HEK293 (cell line): ENCODE data around the gene INCA1.
A peak's percentile ranks its signal among the peaks of the same experiment; 100 is the strongest.

Experiments
- CTCF ChIA-PET: fragments of 350-600 bp; formaldehyde crosslinking; extraction: SDS; loops from one replicate; lab custom pipeline; 2021; ENCODE audit warnings: antibody characterized with exemption; lab: Yijun Ruan, JAX
- POLR2A ChIA-PET: fragments of 300-600 bp; formaldehyde crosslinking; extraction: SDS; loops from one replicate; lab custom pipeline; 2020; ENCODE audit warnings: antibody characterized with exemption, inconsistent platforms; lab: Yijun Ruan, JAX
- H3K27ac ChIP-seq: fragments of 200-500 bp; sonication (Bioruptor generic); 2 replicates; pipeline ENCODE4 v1.5.1; 2014; ENCODE audit warnings: low read depth, low read length, control low read depth, inconsistent platforms; ENCODE audit errors: extremely low read depth
- H3K36me3 ChIP-seq, 2 experiments: fragments of 200-500 bp in 1 of 2; sonication (Bioruptor generic) in 1 of 2; 1 replicate in 1 of 2; 2 replicates in 1 of 2; pipeline ENCODE4 v1.5.1; 2014 to 2017; ENCODE audit warnings: inconsistent platforms in 2 of 2, low read length in 2 of 2; ENCODE audit not compliant: control insufficient read depth in 2 of 2, insufficient read depth in 1 of 2
- H3K4me1 ChIP-seq: fragments of 200-500 bp; sonication (Bioruptor generic); 2 replicates; pipeline ENCODE4 v1.5.1; 2014; ENCODE audit warnings: mild to moderate bottlenecking, low read length, inconsistent platforms; ENCODE audit not compliant: control insufficient read depth, insufficient read depth
- H3K4me3 ChIP-seq: 2 replicates; pipeline ENCODE4 v1.5.1; 2011; ENCODE audit warnings: low read depth, mild to moderate bottlenecking, control low read depth, low read length, moderate library complexity
- H3K9me3 ChIP-seq: fragments of 200-500 bp; sonication (Bioruptor generic); 2 replicates; pipeline ENCODE4 v1.5.1; 2014; ENCODE audit warnings: low read depth, low read length, inconsistent platforms; ENCODE audit not compliant: control insufficient read depth, insufficient read depth
- BCL6B ChIP-seq: fragments of 450-650 bp; formaldehyde crosslinking; IDR thresholded peaks from 2 replicates; pipeline ENCODE4 v1.5.1; 2017; ENCODE audit warnings: missing biosample characterization, missing genetic modification characterization
- FEZF1 ChIP-seq: fragments of 450-650 bp; formaldehyde crosslinking; IDR thresholded peaks from 2 replicates; pipeline ENCODE4 v1.5.1; 2016; ENCODE audit warnings: missing biosample characterization, missing genetic modification characterization
- KLF17 ChIP-seq: fragments of 450-650 bp; formaldehyde crosslinking; IDR thresholded peaks from 2 replicates; pipeline ENCODE4 v1.5.1; 2016; ENCODE audit warnings: missing biosample characterization, missing genetic modification characterization
- PRDM1 ChIP-seq: fragments of 450-650 bp; formaldehyde crosslinking; IDR thresholded peaks from 2 replicates; pipeline ENCODE4; 2016; ENCODE audit warnings: missing biosample characterization, missing genetic modification characterization
- ZNF221 ChIP-seq: fragments of 450-650 bp; formaldehyde crosslinking; IDR thresholded peaks from 2 replicates; pipeline ENCODE4 v1.5.1; 2017; ENCODE audit warnings: missing biosample characterization, missing genetic modification characterization, borderline replicate concordance
- ZNF398 ChIP-seq: fragments of 450-650 bp; formaldehyde crosslinking; IDR thresholded peaks from 2 replicates; pipeline ENCODE4 v1.5.1; 2017; ENCODE audit warnings: missing biosample characterization, missing genetic modification characterization
- ZNF48 ChIP-seq: fragments of 450-650 bp; formaldehyde crosslinking; IDR thresholded peaks from 2 replicates; pipeline ENCODE4 v1.5.1; 2016; ENCODE audit warnings: missing biosample characterization, missing genetic modification characterization
- ZNF707 ChIP-seq: fragments of 450-650 bp; formaldehyde crosslinking; IDR thresholded peaks from 2 replicates; pipeline ENCODE4 v1.5.1; 2016; ENCODE audit warnings: missing biosample characterization, missing genetic modification characterization
- ZNF837 ChIP-seq: fragments of 450-650 bp; formaldehyde crosslinking; IDR thresholded peaks from 2 replicates; pipeline ENCODE4 v1.5.1; 2016; ENCODE audit warnings: missing biosample characterization, missing genetic modification characterization
- TF ChIP-seq, protein P1 (sequence below): fragments of 450-650 bp; formaldehyde crosslinking; optimal IDR thresholded peaks from 2 replicates; pipeline ENCODE3; 2016; ENCODE audit warnings: missing biosample characterization, mild to moderate bottlenecking, missing genetic modification characterization
- TF ChIP-seq, protein P2 (sequence below): fragments of 450-650 bp; formaldehyde crosslinking; IDR thresholded peaks from 2 replicates; pipeline ENCODE4 v1.5.1; 2016; ENCODE audit warnings: missing biosample characterization, missing genetic modification characterization
- TF ChIP-seq, protein P3 (sequence below): fragments of 450-650 bp; formaldehyde crosslinking; IDR thresholded peaks from 2 replicates; pipeline ENCODE4 v1.5.1; 2016; ENCODE audit warnings: missing biosample characterization, missing genetic modification characterization
- TF ChIP-seq, protein P4 (sequence below): fragments of 450-650 bp; formaldehyde crosslinking; IDR thresholded peaks from 2 replicates; pipeline ENCODE4 v1.5.1; 2016; ENCODE audit warnings: missing biosample characterization, missing genetic modification characterization

INCA1 gene

GRCh38 chr17:4960279-4960922 is 36.9 kb downstream of the INCA1 start:
- POLR2A ChIA-PET: interaction anchor here (1.0 kb wide), 1 partner anchor 12 kb away, joined by 3 read pairs; the partner anchor contains the start of gene PFN1
- H3K4me1 ChIP-seq: no peaks in the 10 kb centered on the region
- TF ChIP-seq, protein P1, sequence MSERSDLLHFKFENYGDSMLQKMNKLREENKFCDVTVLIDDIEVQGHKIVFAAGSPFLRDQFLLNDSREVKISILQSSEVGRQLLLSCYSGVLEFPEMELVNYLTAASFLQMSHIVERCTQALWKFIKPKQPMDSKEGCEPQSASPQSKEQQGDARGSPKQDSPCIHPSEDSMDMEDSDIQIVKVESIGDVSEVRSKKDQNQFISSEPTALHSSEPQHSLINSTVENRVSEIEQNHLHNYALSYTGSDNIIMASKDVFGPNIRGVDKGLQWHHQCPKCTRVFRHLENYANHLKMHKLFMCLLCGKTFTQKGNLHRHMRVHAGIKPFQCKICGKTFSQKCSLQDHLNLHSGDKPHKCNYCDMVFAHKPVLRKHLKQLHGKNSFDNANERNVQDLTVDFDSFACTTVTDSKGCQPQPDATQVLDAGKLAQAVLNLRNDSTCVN (tag by site-specific recombination): no peak
- TF ChIP-seq, protein P2, sequence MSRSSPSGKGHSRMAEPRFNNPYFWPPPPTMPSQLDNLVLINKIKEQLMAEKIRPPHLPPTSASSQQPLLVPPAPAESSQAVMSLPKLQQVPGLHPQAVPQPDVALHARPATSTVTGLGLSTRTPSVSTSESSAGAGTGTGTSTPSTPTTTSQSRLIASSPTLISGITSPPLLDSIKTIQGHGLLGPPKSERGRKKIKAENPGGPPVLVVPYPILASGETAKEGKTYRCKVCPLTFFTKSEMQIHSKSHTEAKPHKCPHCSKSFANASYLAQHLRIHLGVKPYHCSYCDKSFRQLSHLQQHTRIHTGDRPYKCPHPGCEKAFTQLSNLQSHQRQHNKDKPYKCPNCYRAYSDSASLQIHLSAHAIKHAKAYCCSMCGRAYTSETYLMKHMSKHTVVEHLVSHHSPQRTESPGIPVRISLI (tag by site-specific recombination): no peak
- TF ChIP-seq, protein P3, sequence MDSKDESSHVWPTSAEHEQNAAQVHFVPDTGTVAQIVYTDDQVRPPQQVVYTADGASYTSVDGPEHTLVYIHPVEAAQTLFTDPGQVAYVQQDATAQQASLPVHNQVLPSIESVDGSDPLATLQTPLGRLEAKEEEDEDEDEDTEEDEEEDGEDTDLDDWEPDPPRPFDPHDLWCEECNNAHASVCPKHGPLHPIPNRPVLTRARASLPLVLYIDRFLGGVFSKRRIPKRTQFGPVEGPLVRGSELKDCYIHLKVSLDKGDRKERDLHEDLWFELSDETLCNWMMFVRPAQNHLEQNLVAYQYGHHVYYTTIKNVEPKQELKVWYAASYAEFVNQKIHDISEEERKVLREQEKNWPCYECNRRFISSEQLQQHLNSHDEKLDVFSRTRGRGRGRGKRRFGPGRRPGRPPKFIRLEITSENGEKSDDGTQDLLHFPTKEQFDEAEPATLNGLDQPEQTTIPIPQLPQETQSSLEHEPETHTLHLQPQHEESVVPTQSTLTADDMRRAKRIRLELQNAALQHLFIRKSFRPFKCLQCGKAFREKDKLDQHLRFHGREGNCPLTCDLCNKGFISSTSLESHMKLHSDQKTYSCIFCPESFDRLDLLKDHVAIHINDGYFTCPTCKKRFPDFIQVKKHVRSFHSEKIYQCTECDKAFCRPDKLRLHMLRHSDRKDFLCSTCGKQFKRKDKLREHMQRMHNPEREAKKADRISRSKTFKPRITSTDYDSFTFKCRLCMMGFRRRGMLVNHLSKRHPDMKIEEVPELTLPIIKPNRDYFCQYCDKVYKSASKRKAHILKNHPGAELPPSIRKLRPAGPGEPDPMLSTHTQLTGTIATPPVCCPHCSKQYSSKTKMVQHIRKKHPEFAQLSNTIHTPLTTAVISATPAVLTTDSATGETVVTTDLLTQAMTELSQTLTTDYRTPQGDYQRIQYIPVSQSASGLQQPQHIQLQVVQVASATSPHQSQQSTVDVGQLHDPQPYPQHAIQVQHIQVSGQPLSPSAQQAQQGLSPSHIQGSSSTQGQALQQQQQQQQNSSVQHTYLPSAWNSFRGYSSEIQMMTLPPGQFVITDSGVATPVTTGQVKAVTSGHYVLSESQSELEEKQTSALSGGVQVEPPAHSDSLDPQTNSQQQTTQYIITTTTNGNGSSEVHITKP (tag by site-specific recombination): 0 out of 2 replicates have a peak, but pooled peaks have one; percentile 11
- TF ChIP-seq ZNF707 (tag by site-specific recombination) (no peak), ZNF398 (tag by site-specific recombination) (peak; percentile 28; the same call in 1 of the 2 replicates), FEZF1 (tag by site-specific recombination) (no peak), ZNF221 (tag by site-specific recombination) (no peak), KLF17 (tag by site-specific recombination) (no peak), ZNF48 (no peak), BCL6B (tag by site-specific recombination) (no peak), ZNF837 (tag by site-specific recombination) (no peak), PRDM1 (0 out of 2 replicates have a peak, but pooled peaks have one; percentile 8)
- TF ChIP-seq, protein P4, sequence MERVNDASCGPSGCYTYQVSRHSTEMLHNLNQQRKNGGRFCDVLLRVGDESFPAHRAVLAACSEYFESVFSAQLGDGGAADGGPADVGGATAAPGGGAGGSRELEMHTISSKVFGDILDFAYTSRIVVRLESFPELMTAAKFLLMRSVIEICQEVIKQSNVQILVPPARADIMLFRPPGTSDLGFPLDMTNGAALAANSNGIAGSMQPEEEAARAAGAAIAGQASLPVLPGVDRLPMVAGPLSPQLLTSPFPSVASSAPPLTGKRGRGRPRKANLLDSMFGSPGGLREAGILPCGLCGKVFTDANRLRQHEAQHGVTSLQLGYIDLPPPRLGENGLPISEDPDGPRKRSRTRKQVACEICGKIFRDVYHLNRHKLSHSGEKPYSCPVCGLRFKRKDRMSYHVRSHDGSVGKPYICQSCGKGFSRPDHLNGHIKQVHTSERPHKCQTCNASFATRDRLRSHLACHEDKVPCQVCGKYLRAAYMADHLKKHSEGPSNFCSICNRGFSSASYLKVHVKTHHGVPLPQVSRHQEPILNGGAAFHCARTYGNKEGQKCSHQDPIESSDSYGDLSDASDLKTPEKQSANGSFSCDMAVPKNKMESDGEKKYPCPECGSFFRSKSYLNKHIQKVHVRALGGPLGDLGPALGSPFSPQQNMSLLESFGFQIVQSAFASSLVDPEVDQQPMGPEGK (tag by site-specific recombination): no peak
- TF ChIP-seq, all 188 proteins: peak for 3
- Histone ChIP-seq H3K36me3 (peaks cover 5 to 14% of the 10 kb centered on the region in 2 experiments; a peak in 2 of 3 replicates), H3K4me3 (no peak overlapping the region), H3K27ac (no peak overlapping the region), H3K9me3 (peaks cover 1% of the 10 kb centered on the region; the same call in 1 of the 2 replicates)
- CTCF ChIA-PET: interaction anchor here (0.6 to 0.7 kb wide), 2 partner anchors 21 to 733 kb away, joined by 3 read pairs; partner anchors contain the start of gene SLC25A11
